Loucy (cell line): Measurements from ENCODE around the gene EXOSC10.

Source experiments
- H2AFZ ChIP-seq: fragments of 200-600 bp; sonication (generic); 2 replicates; pipeline ENCODE4 v1.6.0; 2016; ENCODE audit warnings: antibody characterized with exemption, mild to moderate bottlenecking, low read length, moderate library complexity
- H3F3A ChIP-seq: fragments of 200-600 bp; 2 replicates; pipeline ENCODE4 v1.6.0; 2016; ENCODE audit warnings: antibody characterized with exemption, low read depth, mild to moderate bottlenecking
- H3K27me3 ChIP-seq: fragments of 200-600 bp; sonication (generic); 2 replicates; pipeline ENCODE4 v1.6.1; 2014; ENCODE audit warnings: low read length, mild to moderate bottlenecking; ENCODE audit not compliant: insufficient read depth, poor library complexity, severe bottlenecking
- H3K36me3 ChIP-seq: fragments of 200-600 bp; sonication (generic); 2 replicates; pipeline ENCODE4 v1.6.1; 2016; ENCODE audit warnings: low read length; ENCODE audit not compliant: insufficient read depth
- H3K4me1 ChIP-seq: fragments of 200-600 bp; sonication (generic); 2 replicates; pipeline ENCODE4 v1.5.1; 2014; ENCODE audit warnings: low read length, mild to moderate bottlenecking; ENCODE audit not compliant: insufficient read depth, poor library complexity, severe bottlenecking
- H3K4me2 ChIP-seq: fragments of 200-600 bp; sonication (generic); 2 replicates; pipeline ENCODE4 v1.6.0; 2014; ENCODE audit warnings: antibody characterized with exemption, low read length, low read depth, mild to moderate bottlenecking; ENCODE audit not compliant: poor library complexity, severe bottlenecking
- H3K4me3 ChIP-seq: fragments of 200-600 bp; sonication (generic); 2 replicates; pipeline ENCODE4 v1.5.1; 2014; ENCODE audit warnings: low read length, mild to moderate bottlenecking, mixed read lengths; ENCODE audit not compliant: poor library complexity, severe bottlenecking
- H3K79me2 ChIP-seq: fragments of 200-600 bp; sonication (generic); 2 replicates; pipeline ENCODE4 v1.6.1; 2014; ENCODE audit warnings: low read length; ENCODE audit not compliant: insufficient read depth
- H3K9ac ChIP-seq: fragments of 200-600 bp; sonication (generic); 2 replicates; pipeline ENCODE4 v1.6.0; 2014; ENCODE audit warnings: mild to moderate bottlenecking, low read depth, low read length, moderate library complexity; ENCODE audit not compliant: poor library complexity, severe bottlenecking
- H3K9me2 ChIP-seq: fragments of 200-600 bp; sonication (generic); replicated peaks from 2 replicates; pipeline ENCODE4 v1.6.1; 2016; ENCODE audit warnings: low read depth, low read length, mixed read lengths
- H3K9me3 ChIP-seq: fragments of 200-600 bp; sonication (generic); 2 replicates; pipeline ENCODE4 v1.6.1; 2014; ENCODE audit warnings: mild to moderate bottlenecking, antibody characterized with exemption, low read length, low read depth; ENCODE audit not compliant: insufficient read depth
- H4K20me1 ChIP-seq: fragments of 200-600 bp; sonication (generic); 2 replicates; pipeline ENCODE4 v1.6.0; 2014; ENCODE audit warnings: antibody characterized with exemption, low read length, mild to moderate bottlenecking; ENCODE audit not compliant: insufficient read depth, poor library complexity, severe bottlenecking
- CTCF ChIP-seq: fragments of 200-600 bp; sonication (generic); conservative IDR thresholded peaks from 2 replicates; pipeline ENCODE4 v1.5.1; 2014; ENCODE audit warnings: mild to moderate bottlenecking, antibody characterized with exemption, low read length
- EZH2phosphoT487 ChIP-seq: fragments of 200-600 bp; IDR thresholded peaks from 2 replicates; pipeline ENCODE4 v1.6.1; 2018; ENCODE audit warnings: antibody characterized with exemption, mild to moderate bottlenecking, moderate library complexity, borderline replicate concordance

The EXOSC10 gene

GRCh38 chr1:11059968-11060830 is 39.5 kb downstream of the EXOSC10 start, which contains the start of gene SRM:
Gene SRM, minus strand, starts transcription at chr1:11060018. Its CDS starts 75 bp downstream, at chr1:11059943.
- no peaks in the 10 kb centered on the region for H3K27me3 ChIP-seq
- TF ChIP-seq CTCF, result no peak
- TF ChIP-seq EZH2phosphoT487, result no peak
- H3K36me3 ChIP-seq, result peaks cover 16% of the 10 kb centered on the region; the same call in 1 of the 2 replicates
- H3K9me2 ChIP-seq, result no peaks in the 10 kb centered on the region
- H3K79me2 ChIP-seq, result peaks cover 42% of the 10 kb centered on the region
- peak within 1 kb of the TSS; percentile 99 for H3K4me2 ChIP-seq
- peaks cover 16% of the 10 kb centered on the region for H4K20me1 ChIP-seq
- H3K9ac ChIP-seq, result peak within 1 kb of the TSS; percentile 88
- peak within 1 kb of the TSS; percentile 90 for H3K4me3 ChIP-seq
- H2AFZ ChIP-seq, result peak within 1 kb of the TSS; percentile 84
- no peaks in the 10 kb centered on the region for H3K9me3 ChIP-seq
- peaks cover 3% of the 10 kb centered on the region; the same call in 1 of the 2 replicates for H3F3A ChIP-seq
- H3K4me1 ChIP-seq, result peaks cover 26% of the 10 kb centered on the region

- H3K9me3 ChIP-seq, result no peaks in the 10 kb centered on the region
- H3K4me3 ChIP-seq, result peak overlapping the region; percentile 90
- peaks cover 11% of the 10 kb centered on the region; the same call in 1 of the 2 replicates for H3K36me3 ChIP-seq
- no peak for TF ChIP-seq CTCF
- TF ChIP-seq EZH2phosphoT487, result no peak
- peaks cover 26% of the 10 kb centered on the region for H3K4me1 ChIP-seq
- peak overlapping the region; percentile 88 for H3K4me2 ChIP-seq
- peak overlapping the region; percentile 88 for H3K9ac ChIP-seq
- peak overlapping the region; percentile 84; the same call in 1 of the 2 replicates for H2AFZ ChIP-seq
- peaks cover 16% of the 10 kb centered on the region for H4K20me1 ChIP-seq
- H3K9me2 ChIP-seq, result no peaks in the 10 kb centered on the region
- peaks cover 3% of the 10 kb centered on the region; the same call in 1 of the 2 replicates for H3F3A ChIP-seq
- H3K27me3 ChIP-seq, result no peaks in the 10 kb centered on the region
- H3K79me2 ChIP-seq, result peaks cover 42% of the 10 kb centered on the region
These were observed 40.3 kb downstream of the EXOSC10 start for GRCh38 chr1:11059155-11059967.

GRCh38 chr1:11058595-11059154 is 41.0 kb downstream of the EXOSC10 start:
- Histone ChIP-seq H2AFZ (no peak overlapping the region), H3K36me3 (peaks cover 11% of the 10 kb centered on the region; the same call in 1 of the 2 replicates), H3K9me3 (no peaks in the 10 kb centered on the region), H3K27me3 (no peaks in the 10 kb centered on the region), H3K9ac (peak overlapping the region; percentile 88), H4K20me1 (peaks cover 16% of the 10 kb centered on the region), H3K4me1 (peaks cover 26% of the 10 kb centered on the region), H3K9me2 (no peaks in the 10 kb centered on the region), H3K4me2 (peak overlapping the region; percentile 88), H3K79me2 (peaks cover 42% of the 10 kb centered on the region), H3F3A (peaks cover 3% of the 10 kb centered on the region; the same call in 1 of the 2 replicates), H3K4me3 (peak overlapping the region; percentile 90)
- TF ChIP-seq EZH2phosphoT487, result no peak
- TF ChIP-seq CTCF, result no peak
